Measurements from ENCODE around the gene STARD8.

DNA sequence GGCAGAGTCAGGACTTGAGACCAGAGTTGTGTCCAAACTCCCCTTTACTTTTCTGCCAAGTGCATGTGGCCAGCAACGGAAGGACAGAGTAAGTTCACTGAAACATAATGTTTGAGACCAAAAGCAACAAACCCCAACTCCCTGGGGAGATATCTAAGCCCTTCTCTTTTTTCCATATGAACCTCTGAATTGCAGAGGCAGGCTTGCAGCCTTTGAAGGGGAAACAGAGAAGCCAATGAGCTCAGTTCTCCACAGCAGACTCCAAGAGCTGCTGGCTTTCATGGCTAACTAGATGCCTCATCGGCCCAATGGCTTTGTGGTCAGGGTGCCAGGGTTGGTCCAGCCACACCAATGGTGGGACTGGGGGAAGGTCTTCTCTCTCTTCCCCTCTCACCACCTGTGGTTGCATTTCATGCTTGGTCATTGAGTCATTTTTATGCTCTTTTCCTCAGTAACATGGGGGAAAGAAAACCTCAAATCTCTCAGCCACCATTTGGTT lies 34.0 kb downstream of the STARD8 start:
- TF ChIP-seq POLR2A (IDR thresholded peaks at IDR 0.05): no peak
- no peak for TF ChIP-seq CTCF (IDR thresholded peaks at IDR 0.05)
